ENCODE measurements around the gene PALD1. TPM values are rescaled to one million over a fixed set of nuclear protein-coding genes. Genes with fewer than 3 reads are reported as not detected.

PALD1 gene
- total RNA-seq, 1 donor from 2014 or later, result 6.9 TPM

- Histone ChIP-seq H3K4me3 (no peak overlapping the region), H3K4me1 (no peaks in the 10 kb centered on the region), H3K36me3 (no peaks in the 10 kb centered on the region), H3K9me3 (no peaks in the 10 kb centered on the region), H3K27me3 (no peaks in the 10 kb centered on the region), H3K27ac (no peak overlapping the region)
- intact Hi-C loops (cut with DNase I), result no loop called here
- DNase-seq (ENCODE audit: extremely low spot score in 2 of 2), result no peak
- TF ChIP-seq POLR2A (IDR thresholded peaks at IDR 0.05) (no peak), POLR2AphosphoS5 (IDR thresholded peaks at IDR 0.05; ENCODE audit: insufficient read depth in 1 of 2, low read depth in 1 of 2) (no peak), CTCF (IDR thresholded peaks at IDR 0.05) (no peak)
Measured at GRCh38 chr10:70523057-70523456, 44.5 kb downstream of the PALD1 start.

GRCh38 chr10:70523549-70523948, 45.0 kb downstream of the PALD1 start:
- H3K27me3 ChIP-seq, result no peaks in the 10 kb centered on the region
- no peak overlapping the region for H3K4me3 ChIP-seq
- intact Hi-C loops (cut with DNase I), result no loop called here
- no peaks in the 10 kb centered on the region for H3K4me1 ChIP-seq
- H3K36me3 ChIP-seq, result no peaks in the 10 kb centered on the region
- no peak for TF ChIP-seq POLR2A (IDR thresholded peaks at IDR 0.05)
- TF ChIP-seq POLR2AphosphoS5 (IDR thresholded peaks at IDR 0.05; ENCODE audit: insufficient read depth in 1 of 2, low read depth in 1 of 2), result no peak
- no peak for TF ChIP-seq CTCF (IDR thresholded peaks at IDR 0.05)
- no peak for DNase-seq (ENCODE audit: extremely low spot score in 2 of 2)
- no peak overlapping the region for H3K27ac ChIP-seq
- no peaks in the 10 kb centered on the region for H3K9me3 ChIP-seq

GRCh38 chr10:70528314-70528713, 49.7 kb downstream of the PALD1 start:
- intact Hi-C loops (cut with DNase I), result no loop called here
- no peaks in the 10 kb centered on the region for H3K4me1 ChIP-seq
- H3K27ac ChIP-seq, result no peak overlapping the region
- H3K4me3 ChIP-seq, result no peak overlapping the region
- no peaks in the 10 kb centered on the region for H3K9me3 ChIP-seq
- no peak for DNase-seq (ENCODE audit: extremely low spot score in 2 of 2)
- no peak for TF ChIP-seq POLR2A (IDR thresholded peaks at IDR 0.05)
- H3K36me3 ChIP-seq, result no peaks in the 10 kb centered on the region
- no peaks in the 10 kb centered on the region for H3K27me3 ChIP-seq

- intact Hi-C loops (cut with DNase I), result no loop called here
- TF ChIP-seq CTCF (IDR thresholded peaks at IDR 0.05) (no peak), POLR2A (IDR thresholded peaks at IDR 0.05) (no peak), POLR2AphosphoS5 (IDR thresholded peaks at IDR 0.05; ENCODE audit: insufficient read depth in 1 of 2, low read depth in 1 of 2) (no peak)
- H3K27ac ChIP-seq, result no peak overlapping the region
- H3K9me3 ChIP-seq, result no peaks in the 10 kb centered on the region
- H3K4me3 ChIP-seq, result no peak overlapping the region
- no peaks in the 10 kb centered on the region for H3K36me3 ChIP-seq
- H3K27me3 ChIP-seq, result no peaks in the 10 kb centered on the region
- no peaks in the 10 kb centered on the region for H3K4me1 ChIP-seq
- no peak for DNase-seq (ENCODE audit: extremely low spot score in 2 of 2)
Measured at GRCh38 chr10:70528741-70529362, 50.3 kb downstream of the PALD1 start.

- Histone ChIP-seq H3K36me3 (no peaks in the 10 kb centered on the region), H3K27ac (no peak overlapping the region), H3K27me3 (no peaks in the 10 kb centered on the region), H3K4me3 (no peak overlapping the region), H3K9me3 (no peaks in the 10 kb centered on the region), H3K4me1 (no peaks in the 10 kb centered on the region)
- intact Hi-C loops (cut with DNase I), result no loop called here
- no peak for DNase-seq (ENCODE audit: extremely low spot score in 2 of 2)
- TF ChIP-seq POLR2AphosphoS5 (IDR thresholded peaks at IDR 0.05; ENCODE audit: insufficient read depth in 1 of 2, low read depth in 1 of 2) (no peak), POLR2A (IDR thresholded peaks at IDR 0.05) (no peak), CTCF (IDR thresholded peaks at IDR 0.05) (no peak)
Measured at GRCh38 chr10:70529848-70530247, 51.3 kb downstream of the PALD1 start.
